HG02981 (cell line): ENCODE results near the gene SPTSSA.

Experiments used
- ATAC-seq: cut with Tn5 transposase; IDR thresholded peaks from one replicate; pipeline ENCODE4 v1.9.1; 2021; ENCODE audit warnings: mild to moderate bottlenecking, moderate library complexity; ENCODE audit not compliant: unreplicated experiment

Gene SPTSSA

DNA sequence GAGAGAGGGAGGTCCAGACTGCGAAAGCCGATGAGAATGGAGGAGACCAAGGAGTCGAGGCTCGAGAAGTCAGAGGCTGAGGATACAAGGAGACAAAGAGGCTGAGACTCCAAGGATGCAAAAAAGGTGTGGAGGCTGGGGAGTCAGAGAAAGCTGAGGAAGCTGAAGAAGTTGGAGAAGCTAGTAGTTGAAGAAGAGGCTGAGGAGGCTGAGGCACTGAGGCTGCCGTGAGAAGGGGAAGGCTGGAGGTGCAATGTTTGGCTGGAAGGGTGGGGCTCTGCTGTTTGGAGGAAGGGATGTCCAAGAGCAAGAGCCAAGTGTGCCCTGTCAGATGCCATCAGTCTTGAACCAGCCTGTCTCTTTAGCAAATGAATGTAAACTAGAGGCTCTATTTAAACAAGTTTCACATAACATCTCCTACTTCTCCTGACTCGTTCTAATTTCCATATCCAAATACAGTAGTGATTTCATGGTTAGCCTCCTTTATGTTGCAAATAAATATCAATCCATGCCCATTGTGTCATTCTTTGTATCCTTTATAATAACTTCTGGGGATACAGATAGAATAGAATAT, 10.8 kb upstream of the SPTSSA start:
- ATAC-seq = no peak

DNA sequence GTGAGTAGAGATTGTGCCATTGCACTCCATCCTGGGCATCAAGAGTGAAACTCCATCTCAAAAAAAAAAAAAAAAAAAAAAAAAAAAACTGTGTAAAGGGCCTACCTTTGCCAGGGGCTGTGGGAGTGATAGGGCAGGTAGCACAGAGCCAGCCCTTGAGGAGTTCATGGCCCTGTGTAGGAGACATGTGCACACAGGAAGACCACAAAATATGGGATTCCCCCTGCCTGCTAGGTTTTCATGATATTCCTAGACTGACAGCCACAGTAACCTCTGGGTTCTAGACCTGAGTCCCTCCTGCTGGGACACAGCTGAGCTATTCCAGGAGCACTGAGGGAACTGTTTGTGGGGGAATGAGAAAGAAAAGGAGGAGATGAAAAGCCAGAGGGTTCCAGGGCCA, 8.3 kb upstream of the SPTSSA start:
- no peak for ATAC-seq

DNA sequence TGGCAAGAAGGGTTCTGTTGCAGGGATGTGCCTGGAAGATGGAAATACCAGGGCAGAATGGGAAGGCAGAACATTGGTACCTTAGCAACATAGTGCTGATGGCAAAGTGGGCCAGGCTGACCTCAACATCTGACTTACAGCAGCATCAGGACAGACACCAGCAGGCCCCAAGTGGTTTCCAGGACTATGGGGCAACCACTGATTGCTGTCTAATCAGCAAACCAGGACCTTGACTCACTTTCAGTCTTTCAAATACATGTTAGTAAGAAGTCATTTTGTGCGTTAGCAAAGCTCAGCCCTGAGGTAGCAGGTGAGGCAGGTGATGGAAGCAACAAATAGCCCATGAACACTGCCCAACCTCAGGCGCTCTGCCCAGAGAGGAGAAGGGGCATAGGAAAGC, 4.7 kb upstream of the SPTSSA start:
- no peak for ATAC-seq

DNA sequence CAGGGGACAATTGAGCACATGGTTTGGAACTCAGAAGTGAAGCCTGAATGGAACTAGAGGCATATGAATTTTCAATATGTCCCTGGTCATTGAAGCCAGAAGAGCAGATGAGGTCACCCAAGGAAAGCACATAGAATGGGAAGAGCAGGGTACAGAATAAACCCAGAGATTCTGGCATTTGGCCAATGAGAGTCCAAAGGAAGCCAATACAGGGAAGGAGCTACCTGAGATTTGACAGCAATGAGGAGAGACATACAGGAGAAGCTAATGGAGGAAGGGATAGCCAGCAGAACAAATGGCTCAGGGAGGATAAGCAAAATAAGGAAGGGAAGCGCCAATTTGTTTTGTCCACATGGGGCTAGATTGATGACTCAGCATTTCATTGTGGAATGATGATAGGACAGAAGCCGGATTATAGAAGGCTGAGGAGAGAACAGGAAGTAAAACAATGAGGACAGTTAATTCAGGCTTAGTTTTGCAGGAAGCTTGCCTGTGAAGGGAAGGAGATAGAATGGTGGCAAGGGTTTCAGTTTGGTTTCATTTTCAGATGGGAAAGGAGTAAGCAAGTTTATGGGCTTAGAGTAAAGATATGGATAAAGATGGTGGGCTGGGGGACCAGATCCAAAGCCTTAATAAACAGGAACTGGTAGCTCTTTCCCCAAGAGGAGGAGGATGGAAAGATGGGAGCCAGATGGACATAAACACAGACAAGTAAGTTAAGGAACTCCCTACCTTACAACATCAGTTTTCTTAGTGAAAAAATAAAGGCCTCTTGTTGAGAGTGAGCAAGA, 3.2 kb upstream of the SPTSSA start:
- ATAC-seq = no peak

DNA sequence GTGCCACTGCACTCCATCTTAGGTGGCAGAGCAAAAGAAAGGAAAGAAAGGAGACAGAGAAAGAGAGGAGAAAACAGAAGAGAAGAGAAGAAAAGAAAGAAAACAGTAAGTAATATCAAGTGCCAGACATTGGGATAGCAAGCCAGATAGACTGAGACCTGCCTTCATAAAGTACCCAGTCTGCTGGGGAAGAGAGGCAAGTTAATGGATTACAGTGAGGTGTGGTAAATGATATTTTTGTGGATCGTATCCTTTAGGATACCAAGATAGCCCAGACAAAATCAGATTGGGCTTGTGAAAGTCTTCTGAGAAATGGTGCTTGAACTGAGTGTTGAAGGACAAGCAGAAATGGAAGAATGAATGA, 1.5 kb upstream of the SPTSSA start:
- no peak for ATAC-seq

- peak; percentile 29 for ATAC-seq
Observed at GRCh38 chr14:34461334-34462131, 507 bp downstream of the SPTSSA start.

GRCh38 chr14:34460841-34461240, 1.2 kb downstream of the SPTSSA start:
- no peak for ATAC-seq

DNA sequence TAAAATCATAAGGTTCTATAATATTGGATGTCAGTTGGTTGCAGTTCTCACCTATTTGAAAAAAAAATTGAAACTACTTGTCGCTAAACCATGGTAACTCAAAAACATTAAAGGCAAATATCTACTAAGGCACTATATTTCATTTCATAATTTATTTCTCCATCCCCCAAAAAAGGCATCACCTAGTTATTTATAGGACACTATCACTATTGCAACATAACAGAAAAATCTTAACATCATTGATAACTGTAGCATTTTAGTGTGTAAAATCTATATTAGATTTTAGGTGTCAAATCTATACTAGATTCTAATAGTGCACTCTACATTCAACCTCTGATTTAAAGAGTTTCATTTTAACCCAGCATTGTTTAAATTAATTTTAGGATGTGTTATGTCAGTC, 1.7 kb downstream of the SPTSSA start:
- ATAC-seq = no peak

DNA sequence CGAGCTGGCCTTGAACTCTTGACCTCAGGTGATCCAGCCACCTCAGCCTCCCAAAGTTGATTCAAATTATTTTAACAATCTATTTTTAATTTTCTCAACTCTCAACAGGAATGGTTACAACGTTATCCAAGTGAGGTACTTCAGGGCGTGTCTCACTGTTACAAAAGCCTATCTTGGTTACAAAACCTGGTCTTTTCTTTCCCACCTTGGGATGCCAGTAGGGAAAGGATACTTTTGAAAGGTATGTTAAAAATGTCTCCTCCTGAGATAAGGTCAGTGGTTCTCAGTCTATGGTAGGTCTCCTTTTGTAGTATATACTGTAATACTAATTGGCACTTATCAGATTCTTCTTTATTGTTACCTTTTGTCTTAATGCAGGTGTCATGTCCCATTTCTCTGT, 4.9 kb downstream of the SPTSSA start:
- no peak for ATAC-seq

GRCh38 chr14:34453226-34453625, 8.8 kb downstream of the SPTSSA start:
- ATAC-seq = no peak

DNA sequence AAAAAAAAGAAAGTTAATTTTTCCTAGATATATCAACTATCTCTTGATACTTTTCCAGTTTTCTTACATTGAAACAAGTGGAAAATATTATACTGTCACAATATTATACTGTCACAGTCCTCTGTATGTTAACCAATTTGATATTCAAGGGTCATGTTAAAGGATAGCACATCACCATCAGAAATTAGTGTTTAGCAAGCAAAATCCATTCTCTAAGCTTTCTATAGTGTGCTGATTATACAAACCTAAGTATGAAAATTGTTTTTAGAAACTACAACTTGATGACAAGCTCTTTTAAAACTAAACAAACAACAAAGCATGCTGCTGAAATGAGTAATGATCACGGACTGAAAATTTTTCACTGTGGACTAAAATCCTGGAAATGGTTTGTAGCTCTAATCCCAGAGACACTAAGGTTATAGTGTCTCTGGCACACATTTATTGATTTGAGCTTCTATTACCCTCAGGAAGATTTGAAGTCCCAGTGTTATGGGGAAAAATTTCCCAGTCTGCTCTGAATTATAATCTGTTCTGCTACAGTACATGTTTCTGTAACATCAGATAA, 9.7 kb downstream of the SPTSSA start:
- ATAC-seq = no peak

GRCh38 chr14:34450958-34451357, 11.1 kb downstream of the SPTSSA start:
- no peak for ATAC-seq

DNA sequence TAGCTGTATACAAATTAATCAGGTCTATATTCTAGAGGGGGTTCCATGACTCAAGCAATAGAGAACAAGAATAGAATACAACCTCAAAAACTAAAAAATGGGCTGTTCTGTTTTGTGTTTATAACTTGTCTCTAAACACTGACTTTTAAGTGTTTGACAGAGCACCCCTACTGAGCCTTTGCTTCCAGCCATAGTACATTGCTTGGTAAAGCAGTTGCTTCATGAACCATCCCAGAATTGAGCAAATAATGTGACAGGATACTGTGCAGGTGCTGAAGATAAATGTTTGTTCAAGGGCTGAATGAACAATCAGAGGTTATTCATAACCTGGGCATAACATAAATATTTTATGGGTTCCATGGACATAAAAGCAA, 11.5 kb downstream of the SPTSSA start:
- ATAC-seq = no peak

DNA sequence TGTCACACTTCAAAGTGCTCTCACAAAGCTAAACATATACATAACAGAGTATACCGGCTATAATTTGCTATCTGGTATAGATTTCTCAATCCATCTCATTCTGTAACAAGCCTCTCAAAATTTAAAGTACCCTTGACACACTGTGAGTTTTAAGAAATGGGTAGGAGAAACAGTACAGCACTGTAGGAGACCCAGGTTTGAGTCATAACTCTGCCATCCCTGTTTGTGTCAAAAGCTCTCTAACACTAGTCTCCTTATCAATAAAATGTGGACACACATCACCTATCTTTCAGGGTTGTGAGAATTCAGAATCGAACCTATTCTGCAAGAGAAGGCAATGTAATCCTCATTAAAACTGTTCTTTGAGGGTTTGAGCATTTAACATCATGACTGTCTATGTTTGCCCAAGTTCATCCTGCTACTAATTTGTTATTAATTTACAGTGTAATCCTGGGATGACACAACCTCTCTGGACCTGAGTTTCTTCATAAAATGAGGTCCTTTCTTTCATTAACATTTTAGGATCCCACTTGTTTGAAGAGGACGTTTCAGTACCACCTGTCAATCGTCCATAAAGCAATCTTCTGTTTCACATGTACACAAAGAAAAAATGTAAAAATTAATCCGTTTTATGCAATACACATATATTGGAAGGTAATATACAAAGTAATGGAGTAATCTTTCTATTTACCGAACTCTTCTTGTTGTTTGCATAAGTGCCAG, 12.1 kb downstream of the SPTSSA start:
- no peak for ATAC-seq

- ATAC-seq = no peak
Observed at GRCh38 chr14:34439090-34439489, 22.9 kb downstream of the SPTSSA start.

DNA sequence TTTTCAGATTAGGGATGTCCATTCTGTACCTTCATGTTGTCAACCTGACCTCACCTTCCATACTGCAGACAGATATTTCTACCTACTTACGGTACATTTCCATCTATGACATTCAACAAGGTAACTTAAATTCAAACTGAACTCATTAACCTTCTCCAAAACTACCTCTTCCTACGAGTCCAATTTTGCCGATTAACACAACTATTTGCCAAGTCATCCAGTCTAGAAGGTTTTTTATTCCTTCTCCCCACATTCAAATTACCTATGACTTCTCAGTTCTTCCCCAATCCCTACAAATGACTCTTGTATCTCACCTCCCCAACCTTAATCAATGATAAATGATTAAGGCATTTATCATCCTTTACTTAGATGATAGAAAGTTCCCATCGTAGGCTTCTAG, 23.6 kb downstream of the SPTSSA start:
- no peak for ATAC-seq

DNA sequence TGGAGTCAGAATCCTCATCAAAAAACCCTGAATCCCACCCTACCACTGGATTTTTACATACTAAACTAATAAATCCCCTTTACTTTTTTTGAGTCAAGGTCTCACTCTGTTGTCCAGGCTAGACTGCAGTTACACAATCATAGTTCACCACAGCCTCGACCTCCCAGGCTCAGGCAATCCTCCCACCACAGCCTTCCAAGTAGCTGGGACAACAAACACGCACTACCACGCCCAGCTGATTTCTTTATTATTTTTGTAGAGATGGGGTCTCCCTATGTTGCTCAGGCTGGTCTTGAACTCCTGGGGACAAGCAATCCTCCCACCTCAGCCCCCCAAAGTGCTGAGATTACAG, 24.3 kb downstream of the SPTSSA start:
- ATAC-seq = no peak

GRCh38 chr14:34436960-34437728, 24.9 kb downstream of the SPTSSA start:
- no peak for ATAC-seq

- no peak for ATAC-seq
Observed at GRCh38 chr14:34436118-34436905, 25.7 kb downstream of the SPTSSA start.

GRCh38 chr14:34433957-34434356, 28.1 kb downstream of the SPTSSA start:
- ATAC-seq = no peak
